ENCODE data around the gene SDK1.

GRCh38 chr7:4274286-4274685, 973.2 kb downstream of the SDK1 start:
- TF ChIP-seq POLR2A (IDR thresholded peaks at IDR 0.05) = no peak
- no peak for TF ChIP-seq CTCF (IDR thresholded peaks at IDR 0.05)
- TF ChIP-seq POLR2AphosphoS5 (IDR thresholded peaks at IDR 0.05) = no peak
